HepG2 (cell line): ENCODE results near the gene ZNF792. TPM values are rescaled to one million over a fixed set of nuclear protein-coding genes. Genes with fewer than 3 reads are reported as not detected.

Experiments
- CENPX ChIP-seq: sonication (generic); formaldehyde crosslinking; IDR thresholded peaks from 2 replicates; pipeline ENCODE4 v1.9.0; 2021; ENCODE audit warnings: mild to moderate bottlenecking, missing genetic modification reagents, moderate library complexity
- CHD4 ChIP-seq: fragments of 200-600 bp; sonication (generic); IDR thresholded peaks from 2 replicates; pipeline ENCODE4 v1.7.0; 2017; ENCODE audit warnings: mild to moderate bottlenecking, low read length, borderline replicate concordance
- EP300 ChIP-seq, 3 experiments: sonication (generic) in 1 of 3; formaldehyde crosslinking in 1 of 3; IDR thresholded peaks; 2 replicates each; pipeline versions ENCODE4 v1.5.1 to v1.6.1; 2011 to 2020; ENCODE audit warnings: low read depth in 2 of 3, low read length in 2 of 3, borderline replicate concordance in 1 of 3, improper control_type of control experiment in 1 of 3, mild to moderate bottlenecking in 1 of 3, missing genetic modification reagents in 1 of 3, moderate library complexity in 1 of 3
- HNRNPL ChIP-seq: fragments of 200-400 bp; formaldehyde crosslinking; IDR thresholded peaks from 2 replicates; pipeline ENCODE4 v1.6.1; 2017; ENCODE audit warnings: mild to moderate bottlenecking, low read depth, low read length
- HOXA5 ChIP-seq: sonication (generic); formaldehyde crosslinking; IDR thresholded peaks from 2 replicates; pipeline ENCODE4 v1.4.0; 2020; ENCODE audit warnings: missing genetic modification reagents
- MLX ChIP-seq: IDR thresholded peaks from 2 replicates; pipeline ENCODE4 v1.6.1; 2016
- NFYC ChIP-seq: IDR thresholded peaks from 2 replicates; pipeline ENCODE4 v1.6.1; 2016; ENCODE audit warnings: missing genetic modification reagents, missing compliant biosample characterization
- RBM39 ChIP-seq: fragments of 200-400 bp; formaldehyde crosslinking; IDR thresholded peaks from one replicate; pipeline ENCODE4 v1.6.1; 2018; ENCODE audit warnings: antibody characterized with exemption, mild to moderate bottlenecking, low read depth, low read length; ENCODE audit not compliant: poor library complexity, severe bottlenecking
- REPIN1 ChIP-seq: sonication (generic); formaldehyde crosslinking; IDR thresholded peaks from 2 replicates; pipeline ENCODE4 v1.8.0; 2022; ENCODE audit warnings: missing genetic modification reagents, low read depth, mild to moderate bottlenecking, borderline replicate concordance
- REXO4 ChIP-seq: sonication (generic); formaldehyde crosslinking; IDR thresholded peaks from 2 replicates; pipeline ENCODE4 v1.8.0; 2022; ENCODE audit warnings: missing genetic modification reagents, mild to moderate bottlenecking, borderline replicate concordance
- TERF1 ChIP-seq: sonication (generic); formaldehyde crosslinking; IDR thresholded peaks from 2 replicates; pipeline ENCODE4 v1.8.0; 2022; ENCODE audit warnings: mild to moderate bottlenecking, missing genetic modification reagents, moderate library complexity
- XBP1 ChIP-seq: sonication (generic); formaldehyde crosslinking; IDR thresholded peaks from 2 replicates; pipeline ENCODE4 v1.5.0; 2020; ENCODE audit warnings: missing genetic modification reagents
- ZBTB8A ChIP-seq: sonication (generic); formaldehyde crosslinking; IDR thresholded peaks from 2 replicates; pipeline ENCODE4 v1.4.0; 2020; ENCODE audit warnings: mild to moderate bottlenecking, low read depth, missing genetic modification reagents, borderline replicate concordance
- ZNF589 ChIP-seq: sonication (generic); formaldehyde crosslinking; conservative IDR thresholded peaks from 2 replicates; pipeline ENCODE4 v1.8.0; 2022; ENCODE audit warnings: mild to moderate bottlenecking, moderate library complexity, missing genetic modification reagents
- ZNF709 ChIP-seq: sonication (generic); formaldehyde crosslinking; IDR thresholded peaks from 2 replicates; pipeline ENCODE4 v1.5.0; 2020; ENCODE audit warnings: mild to moderate bottlenecking, missing genetic modification reagents
- ZNF839 ChIP-seq: sonication (generic); formaldehyde crosslinking; IDR thresholded peaks from 2 replicates; pipeline ENCODE4 v1.4.0; 2020; ENCODE audit warnings: missing genetic modification reagents, mild to moderate bottlenecking, borderline replicate concordance
- ZSCAN9 ChIP-seq: IDR thresholded peaks from 2 replicates; pipeline ENCODE4 v1.6.1; 2016; ENCODE audit warnings: borderline replicate concordance
- polyA plus RNA-seq, 8 experiments: library from polyadenylated mRNA; depleted of rRNA in 3 of 8; stranded (reverse) in 7 of 8; unstranded in 1 of 8; fragments of >200 nt; fragmentation: Illumina TruSeq in 4 of 8; extraction: Trizol in 4 of 8; gene quantifications; 2 replicates each; pipeline versions ENCODE4 v1.2.1 to v1.2.3, GENCODE V29; 2011 to 2016; ENCODE audit warnings: low read depth in 4 of 8, missing spikeins in 1 of 8, mixed read lengths in 1 of 8; ENCODE audit not compliant: insufficient read depth in 1 of 8
- total RNA-seq, 5 experiments: library from RNA; depleted of rRNA; stranded (reverse); fragments of >200 nt; fragmentation: Illumina TruSeq; extraction: Trizol; gene quantifications; 2 replicates each; pipeline ENCODE4 v1.2.3, GENCODE V29; 2016; ENCODE audit warnings: low read depth in 1 of 5
- TF ChIP-seq, protein P1 (sequence below): sonication (generic); formaldehyde crosslinking; IDR thresholded peaks from 2 replicates; pipeline ENCODE4 v1.8.1; 2023; ENCODE audit warnings: mild to moderate bottlenecking, missing genetic modification reagents
- TF ChIP-seq, protein P2 (sequence below): IDR thresholded peaks from 2 replicates; pipeline ENCODE4 v1.6.1; 2018; ENCODE audit warnings: missing genetic modification reagents, mild to moderate bottlenecking, missing compliant biosample characterization
- TF ChIP-seq, protein P3 (sequence below): sonication (generic); formaldehyde crosslinking; IDR thresholded peaks from 2 replicates; pipeline ENCODE4 v1.4.0; 2020; ENCODE audit warnings: mild to moderate bottlenecking, missing genetic modification reagents

ZNF792 gene
- total and polyA plus RNA-seq, 2 of the 13 experiments (the other 11 are each of a cell fraction or from before 2014, with no cell fraction given), result 5.5 to 11.5 TPM

GRCh38 chr19:35006342-35006998, 42.4 kb upstream of the ZNF792 start (continued):
- TF ChIP-seq HNRNPL (no peak), ZNF589 (no peak), RBM39 (no peak), REXO4 (CRISPR knock-in tag) (no peak), MLX (peak; percentile 76; the same call in 1 of the 2 replicates), REPIN1 (CRISPR knock-in tag) (peak; percentile 60; the same call in 1 of the 2 replicates), ZNF839 (CRISPR knock-in tag) (no peak; the same call in 1 of the 2 replicates), XBP1 (CRISPR knock-in tag) (no peak), NFYC (no peak; the same call in 1 of the 2 replicates), CHD4 (no peak), HOXA5 (peak; percentile 96), ZNF709 (CRISPR knock-in tag) (0 out of 2 replicates have a peak, but pooled peaks have one; percentile 11), EP300 (IDR thresholded peaks at IDR 0.05; ENCODE audit: low read depth in 2 of 2, low read length in 2 of 2) (peak; percentile 82 to 95; a peak in 3 of 4 replicates), EP300 (CRISPR knock-in tag; IDR thresholded peaks at IDR 0.05; ENCODE audit: borderline replicate concordance) (peak; percentile 94), CENPX (CRISPR knock-in tag) (no peak), ZSCAN9 (CRISPR knock-in tag) (peak; percentile 82; the same call in 1 of the 2 replicates), ZBTB8A (CRISPR knock-in tag) (no peak), TERF1 (CRISPR knock-in tag) (no peak)
- TF ChIP-seq, protein P1, sequence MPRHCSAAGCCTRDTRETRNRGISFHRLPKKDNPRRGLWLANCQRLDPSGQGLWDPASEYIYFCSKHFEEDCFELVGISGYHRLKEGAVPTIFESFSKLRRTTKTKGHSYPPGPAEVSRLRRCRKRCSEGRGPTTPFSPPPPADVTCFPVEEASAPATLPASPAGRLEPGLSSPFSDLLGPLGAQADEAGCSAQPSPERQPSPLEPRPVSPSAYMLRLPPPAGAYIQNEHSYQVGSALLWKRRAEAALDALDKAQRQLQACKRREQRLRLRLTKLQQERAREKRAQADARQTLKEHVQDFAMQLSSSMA, result no peak
- TF ChIP-seq, protein P2, sequence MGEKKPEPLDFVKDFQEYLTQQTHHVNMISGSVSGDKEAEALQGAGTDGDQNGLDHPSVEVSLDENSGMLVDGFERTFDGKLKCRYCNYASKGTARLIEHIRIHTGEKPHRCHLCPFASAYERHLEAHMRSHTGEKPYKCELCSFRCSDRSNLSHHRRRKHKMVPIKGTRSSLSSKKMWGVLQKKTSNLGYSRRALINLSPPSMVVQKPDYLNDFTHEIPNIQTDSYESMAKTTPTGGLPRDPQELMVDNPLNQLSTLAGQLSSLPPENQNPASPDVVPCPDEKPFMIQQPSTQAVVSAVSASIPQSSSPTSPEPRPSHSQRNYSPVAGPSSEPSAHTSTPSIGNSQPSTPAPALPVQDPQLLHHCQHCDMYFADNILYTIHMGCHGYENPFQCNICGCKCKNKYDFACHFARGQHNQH (CRISPR knock-in tag), result peak; percentile 56
- TF ChIP-seq, protein P3, sequence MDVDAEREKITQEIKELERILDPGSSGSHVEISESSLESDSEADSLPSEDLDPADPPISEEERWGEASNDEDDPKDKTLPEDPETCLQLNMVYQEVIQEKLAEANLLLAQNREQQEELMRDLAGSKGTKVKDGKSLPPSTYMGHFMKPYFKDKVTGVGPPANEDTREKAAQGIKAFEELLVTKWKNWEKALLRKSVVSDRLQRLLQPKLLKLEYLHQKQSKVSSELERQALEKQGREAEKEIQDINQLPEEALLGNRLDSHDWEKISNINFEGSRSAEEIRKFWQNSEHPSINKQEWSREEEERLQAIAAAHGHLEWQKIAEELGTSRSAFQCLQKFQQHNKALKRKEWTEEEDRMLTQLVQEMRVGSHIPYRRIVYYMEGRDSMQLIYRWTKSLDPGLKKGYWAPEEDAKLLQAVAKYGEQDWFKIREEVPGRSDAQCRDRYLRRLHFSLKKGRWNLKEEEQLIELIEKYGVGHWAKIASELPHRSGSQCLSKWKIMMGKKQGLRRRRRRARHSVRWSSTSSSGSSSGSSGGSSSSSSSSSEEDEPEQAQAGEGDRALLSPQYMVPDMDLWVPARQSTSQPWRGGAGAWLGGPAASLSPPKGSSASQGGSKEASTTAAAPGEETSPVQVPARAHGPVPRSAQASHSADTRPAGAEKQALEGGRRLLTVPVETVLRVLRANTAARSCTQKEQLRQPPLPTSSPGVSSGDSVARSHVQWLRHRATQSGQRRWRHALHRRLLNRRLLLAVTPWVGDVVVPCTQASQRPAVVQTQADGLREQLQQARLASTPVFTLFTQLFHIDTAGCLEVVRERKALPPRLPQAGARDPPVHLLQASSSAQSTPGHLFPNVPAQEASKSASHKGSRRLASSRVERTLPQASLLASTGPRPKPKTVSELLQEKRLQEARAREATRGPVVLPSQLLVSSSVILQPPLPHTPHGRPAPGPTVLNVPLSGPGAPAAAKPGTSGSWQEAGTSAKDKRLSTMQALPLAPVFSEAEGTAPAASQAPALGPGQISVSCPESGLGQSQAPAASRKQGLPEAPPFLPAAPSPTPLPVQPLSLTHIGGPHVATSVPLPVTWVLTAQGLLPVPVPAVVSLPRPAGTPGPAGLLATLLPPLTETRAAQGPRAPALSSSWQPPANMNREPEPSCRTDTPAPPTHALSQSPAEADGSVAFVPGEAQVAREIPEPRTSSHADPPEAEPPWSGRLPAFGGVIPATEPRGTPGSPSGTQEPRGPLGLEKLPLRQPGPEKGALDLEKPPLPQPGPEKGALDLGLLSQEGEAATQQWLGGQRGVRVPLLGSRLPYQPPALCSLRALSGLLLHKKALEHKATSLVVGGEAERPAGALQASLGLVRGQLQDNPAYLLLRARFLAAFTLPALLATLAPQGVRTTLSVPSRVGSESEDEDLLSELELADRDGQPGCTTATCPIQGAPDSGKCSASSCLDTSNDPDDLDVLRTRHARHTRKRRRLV (CRISPR knock-in tag), result no peak
